ENCODE measurements around the gene TCAIM.
A peak's percentile ranks its signal among the peaks of the same experiment; 100 is the strongest.

Gene TCAIM

DNA sequence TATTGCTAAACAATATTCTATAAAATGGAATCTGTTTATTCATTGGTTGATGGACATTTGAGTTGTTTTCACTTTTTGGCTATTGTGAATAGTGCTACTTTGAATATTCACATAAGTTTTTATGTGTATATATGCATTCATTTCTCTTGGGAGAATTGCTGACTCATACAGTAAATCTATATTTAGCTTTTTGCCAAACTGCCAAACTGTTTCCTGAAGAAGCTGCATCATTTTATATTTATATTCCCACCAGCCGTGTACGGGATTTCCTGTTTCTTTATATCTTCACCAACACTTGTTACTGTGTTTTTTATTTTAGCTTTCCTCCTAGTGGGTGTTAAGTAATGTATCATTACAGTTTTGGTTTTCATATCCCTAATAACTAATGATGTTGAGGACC, 12.5 kb upstream of the TCAIM start:
- Histone ChIP-seq H3K9ac (ENCODE audit: low read length) (no peak overlapping the region), H3K9me3 (ENCODE audit: control insufficient read depth, insufficient read depth, low read depth, low read length) (no peaks in the 10 kb centered on the region), H3K27ac (ENCODE audit: low read depth, low read length) (no peak overlapping the region), H3K36me3 (ENCODE audit: control insufficient read depth, insufficient read depth, low read length) (no peaks in the 10 kb centered on the region), H3K4me1 (ENCODE audit: control insufficient read depth, insufficient read depth, low read length) (no peaks in the 10 kb centered on the region), H3K27me3 (ENCODE audit: control insufficient read depth, insufficient read depth, low read length) (no peaks in the 10 kb centered on the region), H3K4me3 (ENCODE audit: low read depth, low read length) (no peak overlapping the region)

DNA sequence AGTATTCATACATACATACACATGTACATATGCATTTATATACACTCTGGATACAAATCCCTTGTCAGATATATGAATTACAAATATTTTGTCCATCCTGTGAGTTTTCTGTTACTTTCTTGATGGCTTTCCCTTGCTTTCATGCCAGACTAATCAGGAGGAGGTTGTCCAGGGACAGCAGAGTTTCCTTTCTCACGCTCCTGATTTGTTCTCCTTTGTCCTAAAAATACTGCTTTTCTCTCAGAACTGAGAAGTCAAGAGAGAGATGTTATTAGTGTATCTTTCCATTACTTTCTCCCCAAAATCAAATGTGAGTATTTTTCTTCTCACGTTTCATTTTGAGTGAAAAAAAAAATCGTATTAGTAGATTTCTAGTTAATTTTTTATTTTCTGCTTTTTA, 12.1 kb upstream of the TCAIM start:
- H3K4me3 ChIP-seq (ENCODE audit: low read depth, low read length) = no peak overlapping the region
- no peak overlapping the region for H3K27ac ChIP-seq (ENCODE audit: low read depth, low read length)
- H3K9me3 ChIP-seq (ENCODE audit: control insufficient read depth, insufficient read depth, low read depth, low read length) = no peaks in the 10 kb centered on the region
- no peak overlapping the region for H3K9ac ChIP-seq (ENCODE audit: low read length)
- no peaks in the 10 kb centered on the region for H3K36me3 ChIP-seq (ENCODE audit: control insufficient read depth, insufficient read depth, low read length)
- H3K27me3 ChIP-seq (ENCODE audit: control insufficient read depth, insufficient read depth, low read length) = no peaks in the 10 kb centered on the region
- no peaks in the 10 kb centered on the region for H3K4me1 ChIP-seq (ENCODE audit: control insufficient read depth, insufficient read depth, low read length)

DNA sequence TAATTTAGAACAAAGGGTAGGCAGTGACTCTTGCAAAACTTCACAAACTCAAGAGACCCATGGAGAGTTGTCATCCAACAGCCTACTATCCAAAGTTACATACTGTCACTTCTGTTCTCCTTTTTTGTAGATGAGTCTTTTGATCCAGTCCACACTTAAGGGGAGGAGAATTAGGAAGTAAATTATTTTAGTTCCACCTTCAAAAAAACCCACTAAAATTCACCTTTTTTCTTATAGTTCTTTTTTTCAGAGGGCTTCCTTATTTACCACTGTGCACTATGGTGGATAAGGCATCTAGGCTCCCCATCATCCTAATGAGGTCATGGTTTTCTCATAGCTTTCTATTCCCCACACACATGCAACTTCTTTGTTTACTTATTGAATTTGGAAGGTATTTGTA, 8.6 kb upstream of the TCAIM start:
- Histone ChIP-seq H3K36me3 (ENCODE audit: control insufficient read depth, insufficient read depth, low read length) (no peaks in the 10 kb centered on the region), H3K27me3 (ENCODE audit: control insufficient read depth, insufficient read depth, low read length) (no peaks in the 10 kb centered on the region), H3K4me1 (ENCODE audit: control insufficient read depth, insufficient read depth, low read length) (no peaks in the 10 kb centered on the region), H3K9me3 (ENCODE audit: control insufficient read depth, insufficient read depth, low read depth, low read length) (no peaks in the 10 kb centered on the region), H3K4me3 (ENCODE audit: low read depth, low read length) (no peak overlapping the region), H3K27ac (ENCODE audit: low read depth, low read length) (no peak overlapping the region), H3K9ac (ENCODE audit: low read length) (no peak overlapping the region)

DNA sequence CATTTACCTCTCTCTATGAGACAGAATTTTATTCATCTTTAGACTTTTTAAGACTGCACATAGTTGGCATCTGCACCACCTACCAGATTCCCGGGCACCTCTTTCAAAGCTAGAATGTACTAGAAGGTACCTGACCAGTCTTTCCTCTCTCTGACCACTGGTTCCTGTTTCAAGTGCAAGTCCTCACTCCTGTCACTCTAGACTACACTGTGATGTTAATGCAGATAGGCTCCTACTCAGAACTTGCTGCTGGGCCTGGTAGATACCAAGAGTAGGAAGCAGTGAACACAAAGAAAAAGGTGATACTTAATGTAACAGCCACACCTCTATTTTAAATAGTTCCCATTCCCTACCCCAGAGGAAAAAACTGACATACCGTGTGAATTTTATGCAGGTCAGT, 8.1 kb upstream of the TCAIM start:
- no peaks in the 10 kb centered on the region for H3K36me3 ChIP-seq (ENCODE audit: control insufficient read depth, insufficient read depth, low read length)
- no peak overlapping the region for H3K27ac ChIP-seq (ENCODE audit: low read depth, low read length)
- H3K4me3 ChIP-seq (ENCODE audit: low read depth, low read length) = no peak overlapping the region
- H3K9me3 ChIP-seq (ENCODE audit: control insufficient read depth, insufficient read depth, low read depth, low read length) = no peaks in the 10 kb centered on the region
- no peaks in the 10 kb centered on the region for H3K27me3 ChIP-seq (ENCODE audit: control insufficient read depth, insufficient read depth, low read length)
- H3K4me1 ChIP-seq (ENCODE audit: control insufficient read depth, insufficient read depth, low read length) = no peaks in the 10 kb centered on the region
- H3K9ac ChIP-seq (ENCODE audit: low read length) = no peak overlapping the region

DNA sequence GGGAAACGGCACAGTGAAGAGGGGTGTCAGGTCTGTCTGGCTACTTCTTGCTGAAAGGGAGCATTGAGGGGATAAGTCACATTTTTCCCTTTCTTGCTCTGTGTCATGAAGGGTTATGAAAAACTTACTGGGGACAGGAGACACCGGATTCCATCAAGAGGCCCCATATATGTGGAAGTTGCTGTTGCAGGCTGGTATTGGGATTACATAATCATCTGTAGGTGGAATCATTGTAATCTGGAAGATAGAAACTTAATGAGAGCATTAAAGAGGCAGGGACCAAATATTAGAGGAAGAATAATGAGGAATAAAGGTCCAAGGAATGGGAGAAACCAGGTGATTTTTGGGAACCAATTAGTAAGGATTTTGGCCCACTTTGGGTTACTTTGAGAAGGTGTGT, 4.2 kb upstream of the TCAIM start:
- Histone ChIP-seq H3K9me3 (ENCODE audit: control insufficient read depth, insufficient read depth, low read depth, low read length) (no peaks in the 10 kb centered on the region), H3K27me3 (ENCODE audit: control insufficient read depth, insufficient read depth, low read length) (no peaks in the 10 kb centered on the region), H3K36me3 (ENCODE audit: control insufficient read depth, insufficient read depth, low read length) (no peaks in the 10 kb centered on the region), H3K4me1 (ENCODE audit: control insufficient read depth, insufficient read depth, low read length) (peaks cover 7% of the 10 kb centered on the region; the same call in 1 of the 2 replicates), H3K4me3 (ENCODE audit: low read depth, low read length) (no peak overlapping the region), H3K27ac (ENCODE audit: low read depth, low read length) (no peak overlapping the region), H3K9ac (ENCODE audit: low read length) (no peak overlapping the region)

DNA sequence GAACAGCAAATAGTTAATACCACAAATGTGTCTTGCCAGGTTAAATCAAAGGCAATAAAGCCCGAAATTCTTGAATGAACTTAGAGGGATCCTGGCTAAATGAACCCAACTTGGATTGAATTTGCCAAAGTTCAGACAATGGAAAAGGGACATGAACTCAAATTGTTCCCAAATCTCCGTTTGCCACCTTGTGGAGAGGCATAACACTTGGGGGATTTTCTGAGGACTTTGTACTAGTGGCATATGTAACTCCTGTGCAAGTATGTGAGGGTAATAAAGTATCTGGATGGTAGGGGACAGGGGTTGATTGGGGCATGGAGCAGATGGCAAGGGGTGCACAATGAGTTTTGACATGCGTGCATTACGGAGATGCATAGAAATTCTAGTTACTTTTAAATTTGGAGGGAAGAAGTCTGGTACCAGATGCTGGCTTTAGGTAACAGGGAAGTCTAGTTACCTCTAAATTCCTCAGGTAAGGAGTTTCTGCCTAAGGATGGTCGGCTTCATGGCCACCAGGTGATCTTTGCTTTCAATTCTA, 1.2 kb upstream of the TCAIM start:
- Histone ChIP-seq H3K36me3 (ENCODE audit: control insufficient read depth, insufficient read depth, low read length) (no peaks in the 10 kb centered on the region), H3K4me3 (ENCODE audit: low read depth, low read length) (peak overlapping the region; percentile 78), H3K9ac (ENCODE audit: low read length) (peak overlapping the region; percentile 94), H3K27me3 (ENCODE audit: control insufficient read depth, insufficient read depth, low read length) (no peaks in the 10 kb centered on the region), H3K9me3 (ENCODE audit: control insufficient read depth, insufficient read depth, low read depth, low read length) (no peaks in the 10 kb centered on the region), H3K27ac (ENCODE audit: low read depth, low read length) (no peak overlapping the region; the same call in 1 of the 2 replicates), H3K4me1 (ENCODE audit: control insufficient read depth, insufficient read depth, low read length) (peaks cover 16% of the 10 kb centered on the region; the same call in 1 of the 2 replicates)

DNA sequence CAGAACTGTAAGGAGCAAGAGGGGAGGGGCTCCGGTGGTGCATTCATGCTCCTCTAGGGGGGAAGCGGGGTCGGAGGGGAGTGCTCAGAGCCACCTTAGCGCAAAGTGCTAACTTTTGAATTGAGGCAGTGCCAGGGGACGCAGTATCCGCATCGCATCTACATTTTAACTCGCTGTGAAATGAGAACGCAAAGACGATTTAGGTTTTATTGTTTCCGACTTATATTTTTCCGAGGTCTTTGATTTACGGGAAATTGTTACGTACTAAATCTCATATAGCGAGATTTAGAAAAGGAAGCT, 212 bp downstream of the TCAIM start:
- H3K27ac ChIP-seq (ENCODE audit: low read depth, low read length) = peak overlapping the region; percentile 89
- H3K9me3 ChIP-seq (ENCODE audit: control insufficient read depth, insufficient read depth, low read depth, low read length) = no peaks in the 10 kb centered on the region
- H3K36me3 ChIP-seq (ENCODE audit: control insufficient read depth, insufficient read depth, low read length) = no peaks in the 10 kb centered on the region
- peak overlapping the region; percentile 94 for H3K9ac ChIP-seq (ENCODE audit: low read length)
- peak overlapping the region; percentile 78 for H3K4me3 ChIP-seq (ENCODE audit: low read depth, low read length)
- H3K4me1 ChIP-seq (ENCODE audit: control insufficient read depth, insufficient read depth, low read length) = peaks cover 16% of the 10 kb centered on the region; the same call in 1 of the 2 replicates
- no peaks in the 10 kb centered on the region for H3K27me3 ChIP-seq (ENCODE audit: control insufficient read depth, insufficient read depth, low read length)

DNA sequence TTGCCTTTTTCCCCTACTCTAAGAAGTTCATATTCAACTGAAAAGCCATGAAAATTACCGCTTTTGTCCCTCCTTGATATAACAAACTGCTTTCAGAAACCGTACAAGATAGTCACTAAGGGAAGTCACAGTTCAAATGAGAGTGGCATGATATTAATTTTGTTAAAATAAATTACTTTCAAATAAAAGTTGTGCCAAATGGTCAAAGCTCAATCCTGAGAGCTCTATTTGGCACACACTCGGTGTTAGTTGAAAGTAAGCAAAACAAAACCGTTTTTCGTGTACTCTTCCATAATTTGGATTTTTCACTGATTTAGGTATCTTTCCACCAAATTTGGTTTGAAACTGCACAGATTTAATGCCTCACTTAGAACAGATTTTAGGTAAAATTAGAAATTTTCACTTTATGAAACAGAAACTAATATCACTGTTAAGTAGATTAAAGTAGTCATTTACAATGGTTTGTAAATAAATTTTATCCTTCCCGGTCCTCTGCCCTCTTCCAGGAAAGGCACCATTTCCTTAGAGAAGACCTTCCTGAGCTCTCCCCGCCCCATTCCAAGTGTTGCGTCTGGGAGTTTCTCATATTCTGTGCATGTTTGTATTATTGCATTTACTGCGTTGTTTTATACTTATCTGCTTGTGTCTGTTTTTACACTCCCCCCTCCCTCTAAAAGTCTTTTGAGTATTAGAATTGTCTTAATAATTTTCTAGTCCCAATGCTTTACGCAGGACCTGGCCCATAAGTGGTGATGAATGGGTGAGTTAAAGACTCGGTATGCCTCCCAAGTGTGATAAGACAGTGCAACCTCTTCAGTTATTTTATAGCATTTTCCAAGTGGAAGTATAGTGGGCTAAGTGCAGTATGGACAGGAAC, 853 bp downstream of the TCAIM start:
- H3K4me3 ChIP-seq (ENCODE audit: low read depth, low read length) = peak overlapping the region; percentile 78
- H3K9me3 ChIP-seq (ENCODE audit: control insufficient read depth, insufficient read depth, low read depth, low read length) = no peaks in the 10 kb centered on the region
- H3K4me1 ChIP-seq (ENCODE audit: control insufficient read depth, insufficient read depth, low read length) = peaks cover 16% of the 10 kb centered on the region; the same call in 1 of the 2 replicates
- H3K27ac ChIP-seq (ENCODE audit: low read depth, low read length) = peak overlapping the region; percentile 89
- no peaks in the 10 kb centered on the region for H3K36me3 ChIP-seq (ENCODE audit: control insufficient read depth, insufficient read depth, low read length)
- H3K9ac ChIP-seq (ENCODE audit: low read length) = peak overlapping the region; percentile 94
- no peaks in the 10 kb centered on the region for H3K27me3 ChIP-seq (ENCODE audit: control insufficient read depth, insufficient read depth, low read length)

DNA sequence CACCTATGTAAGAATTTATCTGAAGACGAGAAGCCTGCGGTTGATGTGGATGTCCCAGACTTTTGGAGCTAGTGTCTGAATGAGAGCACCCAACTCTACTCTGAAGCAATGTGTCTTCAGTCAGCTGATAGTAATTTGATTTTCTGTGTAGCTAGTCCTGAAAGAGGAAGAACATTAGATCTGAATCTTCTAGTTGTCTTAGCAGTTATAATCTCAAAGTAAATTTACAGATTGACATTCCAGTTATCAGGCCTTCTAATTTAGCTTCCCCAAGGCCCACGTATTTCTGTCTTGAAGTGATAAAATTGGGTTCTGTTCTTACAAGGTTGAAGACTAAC, 1.5 kb downstream of the TCAIM start:
- no peaks in the 10 kb centered on the region for H3K27me3 ChIP-seq (ENCODE audit: control insufficient read depth, insufficient read depth, low read length)
- peak overlapping the region; percentile 78; the same call in 1 of the 2 replicates for H3K4me3 ChIP-seq (ENCODE audit: low read depth, low read length)

DNA sequence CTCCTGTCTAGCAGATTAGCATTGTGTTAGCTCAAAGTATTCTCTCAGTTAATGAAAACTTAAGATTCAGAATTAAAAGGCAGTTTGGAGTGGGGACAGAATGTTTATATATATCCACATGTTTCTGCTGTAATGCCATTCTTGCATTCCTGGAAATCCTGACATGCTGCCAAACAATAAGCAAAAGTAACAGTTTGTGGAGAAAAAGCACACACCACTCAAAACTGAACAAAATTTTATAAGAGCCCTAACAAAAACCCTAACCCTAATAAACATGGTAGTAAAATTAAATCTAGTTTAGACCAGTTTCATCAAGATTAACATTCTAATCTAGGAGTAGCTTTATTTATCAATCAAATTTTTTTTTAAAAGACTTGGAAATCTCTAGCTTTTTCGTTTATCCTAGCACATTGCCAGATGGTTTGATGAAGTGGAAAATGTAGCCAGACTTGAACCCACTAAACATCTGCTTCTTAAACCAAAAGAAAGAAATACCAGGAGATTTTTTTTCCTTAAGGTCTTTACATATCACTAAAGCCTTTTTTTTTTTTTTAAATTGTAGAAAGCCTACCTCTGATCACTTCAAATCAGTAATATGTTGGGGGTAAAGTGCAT, 3.7 kb downstream of the TCAIM start:
- Histone ChIP-seq H3K4me1 (ENCODE audit: control insufficient read depth, insufficient read depth, low read length) (peaks cover 15% of the 10 kb centered on the region; the same call in 1 of the 2 replicates), H3K4me3 (ENCODE audit: low read depth, low read length) (no peak overlapping the region), H3K9me3 (ENCODE audit: control insufficient read depth, insufficient read depth, low read depth, low read length) (no peaks in the 10 kb centered on the region), H3K36me3 (ENCODE audit: control insufficient read depth, insufficient read depth, low read length) (no peaks in the 10 kb centered on the region), H3K27me3 (ENCODE audit: control insufficient read depth, insufficient read depth, low read length) (no peaks in the 10 kb centered on the region), H3K9ac (ENCODE audit: low read length) (no peak overlapping the region), H3K27ac (ENCODE audit: low read depth, low read length) (no peak overlapping the region)

More for the DNA sequence above, 1.5 kb downstream of the TCAIM start:
- no peaks in the 10 kb centered on the region for H3K9me3 ChIP-seq (ENCODE audit: control insufficient read depth, insufficient read depth, low read depth, low read length)
- H3K4me1 ChIP-seq (ENCODE audit: control insufficient read depth, insufficient read depth, low read length) = peaks cover 16% of the 10 kb centered on the region; the same call in 1 of the 2 replicates
- no peaks in the 10 kb centered on the region for H3K36me3 ChIP-seq (ENCODE audit: control insufficient read depth, insufficient read depth, low read length)
- H3K9ac ChIP-seq (ENCODE audit: low read length) = no peak overlapping the region
- no peak overlapping the region for H3K27ac ChIP-seq (ENCODE audit: low read depth, low read length)

DNA sequence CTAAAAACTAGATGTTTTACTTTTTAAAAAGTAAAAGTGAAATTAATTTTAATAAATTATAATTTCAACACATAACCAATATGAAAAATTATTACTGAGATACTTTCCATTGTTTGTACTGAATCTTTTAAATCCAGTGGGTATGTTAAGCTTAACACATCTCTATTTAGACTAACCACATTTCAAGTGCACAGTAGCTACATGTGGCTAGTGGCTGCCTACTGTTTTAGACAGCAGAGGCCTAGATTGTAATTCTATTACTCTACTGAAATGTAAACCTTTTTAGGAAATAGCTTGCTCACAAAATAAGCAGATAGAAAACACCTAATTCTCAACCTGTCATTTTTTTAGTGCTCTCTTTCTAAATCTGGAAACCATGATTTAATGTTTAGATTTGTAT, 4.9 kb downstream of the TCAIM start:
- Histone ChIP-seq H3K27me3 (ENCODE audit: control insufficient read depth, insufficient read depth, low read length) (no peaks in the 10 kb centered on the region), H3K9ac (ENCODE audit: low read length) (no peak overlapping the region)

More for the DNA sequence above, 4.9 kb downstream of the TCAIM start:
- H3K4me3 ChIP-seq (ENCODE audit: low read depth, low read length) = no peak overlapping the region
- peaks cover 10% of the 10 kb centered on the region; the same call in 1 of the 2 replicates for H3K4me1 ChIP-seq (ENCODE audit: control insufficient read depth, insufficient read depth, low read length)
- H3K36me3 ChIP-seq (ENCODE audit: control insufficient read depth, insufficient read depth, low read length) = no peaks in the 10 kb centered on the region
- no peak overlapping the region for H3K27ac ChIP-seq (ENCODE audit: low read depth, low read length)
- no peaks in the 10 kb centered on the region for H3K9me3 ChIP-seq (ENCODE audit: control insufficient read depth, insufficient read depth, low read depth, low read length)

Measured in HUES6 (cell line).